K562 (cell line): ENCODE measurements around the gene CSF1.

ENCODE experiments used
- BACH1 ChIP-seq: fragments of 200-800 bp; sonication (Bioruptor generic); IDR thresholded peaks from 2 replicates; pipeline ENCODE4 v1.6.1; 2016; ENCODE audit warnings: missing genetic modification characterization, missing compliant biosample characterization
- CTCF ChIP-seq, 3 experiments: IDR thresholded peaks in 2 of 3; conservative IDR thresholded peaks in 1 of 3; 2 replicates each; pipeline ENCODE4 v1.5.1; 2011 to 2012; ENCODE audit warnings: low read length in 3 of 3, mild to moderate bottlenecking in 3 of 3, control low read depth in 2 of 3, improper control_type of control experiment in 1 of 3, inconsistent platforms in 1 of 3, low read depth in 1 of 3, mixed read lengths in 1 of 3, moderate library complexity in 1 of 3; ENCODE audit not compliant: insufficient read depth in 2 of 3
- EZH2 ChIP-seq: IDR thresholded peaks from 2 replicates; pipeline ENCODE4 v1.6.1; 2012; ENCODE audit warnings: low read depth, mild to moderate bottlenecking, inconsistent platforms, low read length, borderline replicate concordance
- HNRNPH1 ChIP-seq: fragments of 200-400 bp; formaldehyde crosslinking; optimal IDR thresholded peaks from 2 replicates; pipeline ENCODE3; 2017; ENCODE audit warnings: low read depth, mild to moderate bottlenecking, low read length, moderate library complexity
- KDM1A ChIP-seq, 2 experiments: fragments of 450-650 bp; IDR thresholded peaks; 2 replicates each; pipeline ENCODE4 v1.6.1; 2016; ENCODE audit warnings: mild to moderate bottlenecking in 2 of 2
- POLR2AphosphoS5 ChIP-seq: IDR thresholded peaks from 2 replicates; pipeline ENCODE4 v1.6.1; 2011; ENCODE audit warnings: mild to moderate bottlenecking, low read depth, low read length, moderate library complexity; ENCODE audit not compliant: control insufficient read depth, insufficient read depth
- TARDBP ChIP-seq: fragments of 450-650 bp; IDR thresholded peaks from 2 replicates; pipeline ENCODE4 v1.6.1; 2016
- ZNF3 ChIP-seq: fragments of 250-450 bp; sonication (Bioruptor Pico); IDR thresholded peaks from 2 replicates; pipeline ENCODE4 v1.5.0; 2021; ENCODE audit warnings: mild to moderate bottlenecking, moderate library complexity
- ZNF583 ChIP-seq: fragments of 250-450 bp; sonication (Bioruptor Pico); IDR thresholded peaks from 2 replicates; pipeline ENCODE4 v1.4.0; 2020

- TF ChIP-seq ZNF583 (CRISPR knock-in tag) (no peak), KDM1A (IDR thresholded peaks at IDR 0.05) (no peak), CTCF (IDR thresholded peaks at IDR 0.05 in 2 of 3, conservative IDR thresholded peaks at IDR 0.05 in 1 of 3; ENCODE audit: insufficient read depth in 2 of 3, low read depth in 1 of 3, low read length in 3 of 3) (no peak), POLR2AphosphoS5 (no peak), EZH2 (no peak), TARDBP (no peak), BACH1 (tag) (no peak), HNRNPH1 (no peak), ZNF3 (no peak)
These were observed 6.4 kb upstream of the CSF1 start for GRCh38 chr1:109904105-109904817.
